H1 (cell line): ENCODE measurements around the gene LAMB3. TPM values are rescaled to one million over a fixed set of nuclear protein-coding genes. Genes with fewer than 3 reads are reported as not detected.
A peak's percentile ranks its signal among the peaks of the same experiment; 100 is the strongest.

Source experiments
- CTCF ChIA-PET: fragments of 300-600 bp; sonication (Branson Sonifier 250); formaldehyde crosslinking; loops from one replicate; lab custom pipeline; 2021; ENCODE audit not compliant: partially characterized antibody; lab: Charles Lee
- POLR2A ChIA-PET: fragments of 300-600 bp; sonication (Branson Sonifier 250); formaldehyde crosslinking; loops from one replicate; lab custom pipeline; 2021; ENCODE audit warnings: inconsistent platforms; ENCODE audit not compliant: partially characterized antibody; lab: Charles Lee
- DNase-seq, 2 experiments: peaks; one replicate each; pipeline versions ENCODE4 v3.0.0 to v3.0.0-alpha.2; 2010 to 2022; ENCODE audit warnings: low spot score in 2 of 2, low read depth in 1 of 2, mixed read lengths in 1 of 2
- FAIRE-seq: peaks from 2 replicates; lab custom pipeline; 2011; peaks lifted over from hg19 to GRCh38; lab: Jason Lieb, UNC
- H2AFZ ChIP-seq: 2 replicates; pipeline ENCODE4 v1.8.1; 2012; ENCODE audit warnings: low read length, inconsistent platforms
- H2AK5ac ChIP-seq: 2 replicates; pipeline ENCODE4 v1.6.1; 2013; ENCODE audit warnings: low read depth, low read length
- H2BK120ac ChIP-seq: replicated peaks from 2 replicates; pipeline ENCODE3; 2013; ENCODE audit warnings: low read depth, low read length, inconsistent platforms
- H2BK12ac ChIP-seq: 2 replicates; pipeline ENCODE4 v1.6.1; 2013; ENCODE audit warnings: low read depth, low read length
- H2BK15ac ChIP-seq: 2 replicates; pipeline ENCODE4 v1.6.1; 2013; ENCODE audit warnings: low read length
- H2BK20ac ChIP-seq: 2 replicates; pipeline ENCODE4 v1.6.1; 2013; ENCODE audit warnings: low read length
- H2BK5ac ChIP-seq: 2 replicates; pipeline ENCODE4 v1.6.1; 2013; ENCODE audit warnings: low read depth, low read length
- H3K14ac ChIP-seq: 2 replicates; pipeline ENCODE4 v1.6.1; 2013; ENCODE audit warnings: inconsistent platforms; ENCODE audit not compliant: insufficient read length
- H3K18ac ChIP-seq: 2 replicates; pipeline ENCODE4 v1.6.1; 2013; ENCODE audit warnings: low read length; ENCODE audit errors: extremely low read depth
- H3K23ac ChIP-seq: 2 replicates; pipeline ENCODE4 v1.6.1; 2013; ENCODE audit warnings: inconsistent platforms; ENCODE audit not compliant: insufficient read length
- H3K23me2 ChIP-seq: 2 replicates; pipeline ENCODE4 v1.6.1; 2013; ENCODE audit warnings: low read depth, low read length
- H3K27ac ChIP-seq: 2 replicates; pipeline ENCODE4 v1.6.1; 2011; ENCODE audit warnings: low read depth, low read length, inconsistent platforms
- H3K27me3 ChIP-seq, 4 experiments: replicated peaks in 1 of 4; 1 replicate in 1 of 4; 2 replicates in 3 of 4; pipeline versions ENCODE4 v1.6.1 to v1.8.1; 2011 to 2013; ENCODE audit warnings: low read length in 3 of 4, mild to moderate bottlenecking in 3 of 4, inconsistent platforms in 2 of 4, mixed read lengths in 2 of 4, moderate library complexity in 1 of 4; ENCODE audit not compliant: control insufficient read depth in 3 of 4, insufficient read depth in 3 of 4; ENCODE audit errors: extremely low read depth in 1 of 4
- H3K36me3 ChIP-seq, 4 experiments: 2 replicates each; pipeline versions ENCODE4 v1.6.1 to v1.8.1; 2011 to 2013; ENCODE audit warnings: mild to moderate bottlenecking in 4 of 4, low read length in 3 of 4, moderate library complexity in 2 of 4, control low read depth in 1 of 4, inconsistent platforms in 1 of 4; ENCODE audit not compliant: insufficient read depth in 4 of 4, control insufficient read depth in 2 of 4
- H3K4ac ChIP-seq: replicated peaks from 2 replicates; pipeline ENCODE3; 2013; ENCODE audit warnings: low read length, low read depth, mixed read lengths, inconsistent platforms; ENCODE audit not compliant: insufficient read length
- H3K4me1 ChIP-seq, 4 experiments: replicated peaks in 1 of 4; 1 replicate in 1 of 4; 2 replicates in 3 of 4; pipeline versions ENCODE4 v1.6.1 to v1.8.1; 2011 to 2013; ENCODE audit warnings: low read length in 3 of 4, inconsistent platforms in 2 of 4, mixed read lengths in 1 of 4; ENCODE audit not compliant: insufficient read depth in 4 of 4, control insufficient read depth in 3 of 4
- H3K4me2 ChIP-seq, 2 experiments: 2 replicates each; pipeline versions ENCODE4 v1.6.1 to v1.8.1; 2011 to 2013; ENCODE audit warnings: low read depth in 2 of 2, low read length in 2 of 2, control low read depth in 1 of 2, inconsistent platforms in 1 of 2, mild to moderate bottlenecking in 1 of 2; ENCODE audit not compliant: insufficient read depth in 1 of 2
- H3K4me3 ChIP-seq, 4 experiments: fragments of 200-600, 300-600 bp in 1 of 4; sonication (generic), shearing (Covaris generic), sonication (Bioruptor Twin) in 1 of 4; 2 replicates each; pipeline versions ENCODE4 v1.5.1 to v1.8.1; 2011 to 2016; ENCODE audit warnings: low read length in 4 of 4, low read depth in 3 of 4, control low read depth in 2 of 4, inconsistent platforms in 2 of 4, mild to moderate bottlenecking in 2 of 4, mixed read lengths in 1 of 4, moderate library complexity in 1 of 4; ENCODE audit not compliant: insufficient read depth in 2 of 4; ENCODE audit errors: extremely low read depth in 1 of 4
- H3K56ac ChIP-seq: replicated peaks from 2 replicates; pipeline ENCODE3; 2013; ENCODE audit warnings: low read depth, mild to moderate bottlenecking, mixed read lengths, low read length, inconsistent platforms; ENCODE audit not compliant: insufficient read length
- H3K79me1 ChIP-seq: 2 replicates; pipeline ENCODE4 v1.6.1; 2013; ENCODE audit warnings: low read depth, low read length, control low read depth
- H3K79me2 ChIP-seq, 2 experiments: 2 replicates each; pipeline versions ENCODE4 v1.6.1 to v1.8.1; 2012 to 2013; ENCODE audit warnings: low read length in 2 of 2, mild to moderate bottlenecking in 2 of 2, inconsistent platforms in 1 of 2; ENCODE audit not compliant: insufficient read depth in 2 of 2, control insufficient read depth in 1 of 2
- H3K9ac ChIP-seq, 4 experiments: replicated peaks in 1 of 4; 1 replicate in 1 of 4; 2 replicates in 3 of 4; pipeline versions ENCODE4 v1.6.1 to v1.8.1; 2011 to 2013; ENCODE audit warnings: low read depth in 3 of 4, low read length in 3 of 4, control low read depth in 2 of 4, mild to moderate bottlenecking in 2 of 4, moderate library complexity in 2 of 4, inconsistent platforms in 1 of 4; ENCODE audit errors: extremely low read depth in 1 of 4
- H3K9me3 ChIP-seq, 2 experiments: 2 replicates each; pipeline versions ENCODE4 v1.6.1 to v1.8.1; 2012 to 2013; ENCODE audit warnings: mild to moderate bottlenecking in 2 of 2, moderate library complexity in 2 of 2, control low read depth in 1 of 2, inconsistent platforms in 1 of 2, low read depth in 1 of 2, low read length in 1 of 2, mixed read lengths in 1 of 2; ENCODE audit not compliant: insufficient read depth in 2 of 2
- H4K20me1 ChIP-seq, 2 experiments: replicated peaks in 1 of 2; 2 replicates each; pipeline versions ENCODE3 to v1.8.1; 2011 to 2013; ENCODE audit warnings: inconsistent platforms in 2 of 2, low read length in 2 of 2, mild to moderate bottlenecking in 1 of 2; ENCODE audit not compliant: insufficient read depth in 2 of 2, control insufficient read depth in 1 of 2
- H4K5ac ChIP-seq: 2 replicates; pipeline ENCODE4 v1.6.1; 2013; ENCODE audit warnings: low read length, low read depth, mixed read lengths, inconsistent platforms; ENCODE audit not compliant: insufficient read length
- H4K8ac ChIP-seq: 2 replicates; pipeline ENCODE4 v1.8.0; 2013; ENCODE audit warnings: mild to moderate bottlenecking, moderate library complexity, low read length, inconsistent platforms; ENCODE audit not compliant: insufficient read depth; ENCODE audit errors: extremely low read depth
- H4K91ac ChIP-seq: replicated peaks from 2 replicates; pipeline ENCODE3; 2013; ENCODE audit warnings: low read length, mixed read lengths, inconsistent platforms; ENCODE audit not compliant: insufficient read length
- CREB1 ChIP-seq: IDR thresholded peaks from 2 replicates; pipeline ENCODE4 v1.6.1; 2012; ENCODE audit warnings: inconsistent platforms
- HDAC6 ChIP-seq: IDR thresholded peaks from one replicate; pipeline ENCODE4 v1.7.1; 2012; ENCODE audit warnings: low read depth, mild to moderate bottlenecking, inconsistent platforms, low read length, moderate library complexity
- POLR2A ChIP-seq, 2 experiments: IDR thresholded peaks; 1 replicate in 1 of 2; 2 replicates in 1 of 2; pipeline ENCODE4 v1.6.1; 2011; ENCODE audit warnings: low read depth in 2 of 2, low read length in 2 of 2, mild to moderate bottlenecking in 2 of 2; ENCODE audit errors: control extremely low read depth in 1 of 2
- POU5F1 ChIP-seq: IDR thresholded peaks from 2 replicates; pipeline ENCODE4 v1.6.1; 2011; ENCODE audit warnings: low read depth, mild to moderate bottlenecking, low read length, moderate library complexity
- RAD21 ChIP-seq, 2 experiments: IDR thresholded peaks in 1 of 2; conservative IDR thresholded peaks in 1 of 2; 2 replicates each; pipeline ENCODE4 v1.6.1; 2011; ENCODE audit warnings: low read depth in 2 of 2, low read length in 2 of 2, improper control_type of control experiment in 1 of 2, inconsistent platforms in 1 of 2, mild to moderate bottlenecking in 1 of 2, moderate library complexity in 1 of 2
- SIX5 ChIP-seq: IDR thresholded peaks from 2 replicates; pipeline ENCODE4 v1.6.1; 2011; ENCODE audit warnings: mild to moderate bottlenecking, low read depth, low read length
- SUZ12 ChIP-seq: fragments of 200-600 bp; sonication (generic); IDR thresholded peaks from 2 replicates; pipeline ENCODE4 v1.6.1; 2012; ENCODE audit warnings: mild to moderate bottlenecking, inconsistent platforms, low read length, moderate library complexity, mixed read lengths
- WGBS, 2 experiments: shearing (Covaris generic) in 1 of 2; methylation state at CpG; one replicate each; pipeline versions ENCODE4 v1.1.6 to v1.1.7; 2013 to 2015; ENCODE audit warnings: low lambda C conversion rate in 2 of 2, mixed read lengths in 2 of 2, inconsistent platforms in 1 of 2, low coverage in 1 of 2, missing lambda C conversion rate in 1 of 2; ENCODE audit not compliant: insufficient replicate concordance in 2 of 2, insufficient coverage in 1 of 2, insufficient read length in 1 of 2; ENCODE audit errors: extremely low coverage in 1 of 2, missing lambda C conversion rate in 1 of 2; 5-methylcytosine and 5-hydroxymethylcytosine counted together
- polyA plus RNA-seq, 7 experiments: library from polyadenylated mRNA; depleted of rRNA in 3 of 7; stranded (reverse) in 5 of 7; unstranded in 2 of 7; fragments of >200 nt in 5 of 7; fragments of 200-250 nt in 2 of 7; gene quantifications; 1 replicate in 5 of 7; 2 replicates in 1 of 7; 4 replicates in 1 of 7; pipeline versions ENCODE4 v1.2.1 to v1.2.3, GENCODE V29; 2011 to 2013; ENCODE audit warnings: missing spikeins in 2 of 7, mixed read lengths in 2 of 7
- total RNA-seq: library from RNA; stranded (reverse); fragmentation: NEBNext Ultra II Directional; extraction: Animal tissue kit (Norgen Biotek cat#: 25700); gene quantifications from 2 replicates; pipeline ENCODE4 v1.2.1, GENCODE V29; 2021
- TF ChIP-seq, protein P1 (sequence below), 3 experiments: IDR thresholded peaks; 1 replicate in 2 of 3; 2 replicates in 1 of 3; pipeline versions ENCODE4 v1.5.1 to v1.6.1; 2011; ENCODE audit warnings: low read length in 3 of 3, mild to moderate bottlenecking in 3 of 3, inconsistent platforms in 2 of 3, low read depth in 1 of 3, moderate library complexity in 1 of 3; ENCODE audit not compliant: insufficient read depth in 1 of 3; ENCODE audit errors: control extremely low read depth in 1 of 3
- TF ChIP-seq, protein P2 (sequence below): IDR thresholded peaks from 2 replicates; pipeline ENCODE4 v1.6.1; 2011; ENCODE audit warnings: low read depth, mild to moderate bottlenecking, low read length; ENCODE audit not compliant: insufficient read depth

The LAMB3 gene
- total and polyA plus RNA-seq, 2 of the 8 experiments (the other 6 are each of a cell fraction or from before 2014, with no cell fraction given), result 0.45 to 0.50 TPM

DNA sequence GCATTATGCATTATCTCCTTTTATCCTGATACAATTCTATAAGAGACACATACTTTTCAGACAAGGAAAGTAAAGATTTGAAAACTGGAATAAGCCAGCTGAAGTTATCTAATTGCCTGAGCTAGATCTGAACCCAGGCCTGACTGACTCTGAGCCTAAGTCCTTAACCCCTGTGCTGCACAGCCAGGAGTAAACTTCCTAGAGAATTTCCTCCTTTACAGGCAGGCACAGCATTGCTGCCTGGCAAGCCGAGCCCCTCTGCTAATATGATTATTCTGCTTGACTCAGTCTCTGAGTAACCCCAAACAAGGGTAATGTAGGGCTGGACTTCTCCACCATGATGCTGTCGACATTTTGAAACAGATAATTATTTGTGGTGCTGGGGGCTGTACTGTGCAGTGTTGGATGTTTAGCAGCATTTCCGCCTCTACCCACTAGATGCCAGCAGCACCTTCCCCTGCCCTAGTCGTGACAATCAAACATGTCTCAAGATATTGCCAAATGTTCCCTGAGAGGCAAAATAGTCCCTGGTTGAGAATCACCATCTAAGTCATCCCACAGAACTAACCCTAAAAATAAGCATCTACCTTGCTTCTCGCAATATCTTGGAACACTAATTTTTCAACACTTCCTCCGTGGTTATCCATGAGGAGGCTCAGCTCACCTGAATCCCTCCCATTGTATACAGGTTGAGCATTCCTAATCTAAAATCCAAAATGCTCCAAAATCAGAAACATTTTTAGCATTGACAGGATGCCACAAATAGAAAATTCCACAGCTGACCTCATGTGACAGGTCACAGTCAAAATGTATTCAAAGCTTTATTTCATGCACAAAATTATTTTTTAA lies 50.2 kb downstream of the LAMB3 start:
- Histone ChIP-seq H3K23ac (no peak overlapping the region), H3K79me1 (no peaks in the 10 kb centered on the region), H3K18ac (no peak overlapping the region), H2BK120ac (no peak overlapping the region), H3K56ac (no peak overlapping the region), H2BK12ac (no peak overlapping the region), H3K9me3 (no peaks in the 10 kb centered on the region), H4K20me1 (no peaks in the 10 kb centered on the region), H3K79me2 (no peaks in the 10 kb centered on the region), H2BK15ac (no peak overlapping the region), H3K4me3 (no peak overlapping the region), H3K4ac (no peak overlapping the region), H2BK5ac (no peak overlapping the region), H3K4me1 (no peaks in the 10 kb centered on the region), H2AK5ac (no peak overlapping the region), H3K36me3 (no peaks in the 10 kb centered on the region), H2BK20ac (no peak overlapping the region), H4K91ac (no peak overlapping the region), H4K8ac (no peak overlapping the region), H4K5ac (no peak overlapping the region), H3K4me2 (no peak overlapping the region), H3K27me3 (no peaks in the 10 kb centered on the region), H3K27ac (no peak overlapping the region), H3K9ac (no peak overlapping the region), H3K14ac (no peak overlapping the region), H3K23me2 (no peaks in the 10 kb centered on the region), H2AFZ (no peak overlapping the region)
- ChIA-PET CTCF (interaction anchor here (0.6 to 28.8 kb wide), 23 partner anchors 13 to 203 kb away, joined by 3 to 636 read pairs (median 4); partner anchors contain the start of gene CAMK1G), POLR2A (no interaction called here)
- FAIRE-seq, result peak; percentile 94
- DNase-seq, result no peak
- 57% methylated on average over 6 of the region's 6 CpGs; no CpG with 5 or more reads in 1 of the 2 experiments for WGBS, 2 experiments
- TF ChIP-seq RAD21 (IDR thresholded peaks at IDR 0.05 in 1 of 2, conservative IDR thresholded peaks at IDR 0.05 in 1 of 2; ENCODE audit: low read depth in 2 of 2, low read length in 2 of 2), result peak; percentile 83 to 84
- TF ChIP-seq HDAC6, result no peak
- TF ChIP-seq POLR2A (IDR thresholded peaks at IDR 0.05; ENCODE audit: control extremely low read depth in 1 of 2, low read depth in 2 of 2, low read length in 2 of 2), result no peak
- TF ChIP-seq SUZ12, result no peak
- TF ChIP-seq CREB1, result no peak
- TF ChIP-seq SIX5, result no peak
- TF ChIP-seq, protein P1, sequence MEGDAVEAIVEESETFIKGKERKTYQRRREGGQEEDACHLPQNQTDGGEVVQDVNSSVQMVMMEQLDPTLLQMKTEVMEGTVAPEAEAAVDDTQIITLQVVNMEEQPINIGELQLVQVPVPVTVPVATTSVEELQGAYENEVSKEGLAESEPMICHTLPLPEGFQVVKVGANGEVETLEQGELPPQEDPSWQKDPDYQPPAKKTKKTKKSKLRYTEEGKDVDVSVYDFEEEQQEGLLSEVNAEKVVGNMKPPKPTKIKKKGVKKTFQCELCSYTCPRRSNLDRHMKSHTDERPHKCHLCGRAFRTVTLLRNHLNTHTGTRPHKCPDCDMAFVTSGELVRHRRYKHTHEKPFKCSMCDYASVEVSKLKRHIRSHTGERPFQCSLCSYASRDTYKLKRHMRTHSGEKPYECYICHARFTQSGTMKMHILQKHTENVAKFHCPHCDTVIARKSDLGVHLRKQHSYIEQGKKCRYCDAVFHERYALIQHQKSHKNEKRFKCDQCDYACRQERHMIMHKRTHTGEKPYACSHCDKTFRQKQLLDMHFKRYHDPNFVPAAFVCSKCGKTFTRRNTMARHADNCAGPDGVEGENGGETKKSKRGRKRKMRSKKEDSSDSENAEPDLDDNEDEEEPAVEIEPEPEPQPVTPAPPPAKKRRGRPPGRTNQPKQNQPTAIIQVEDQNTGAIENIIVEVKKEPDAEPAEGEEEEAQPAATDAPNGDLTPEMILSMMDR (IDR thresholded peaks at IDR 0.05; ENCODE audit: control extremely low read depth in 1 of 3, insufficient read depth in 1 of 3, low read depth in 1 of 3, low read length in 3 of 3), result peak; percentile 75 to 86 (median 84)
- TF ChIP-seq POU5F1, result no peak
- TF ChIP-seq, protein P2, sequence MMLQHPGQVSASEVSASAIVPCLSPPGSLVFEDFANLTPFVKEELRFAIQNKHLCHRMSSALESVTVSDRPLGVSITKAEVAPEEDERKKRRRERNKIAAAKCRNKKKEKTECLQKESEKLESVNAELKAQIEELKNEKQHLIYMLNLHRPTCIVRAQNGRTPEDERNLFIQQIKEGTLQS, result no peak
